HEK293 (cell line): Measurements from ENCODE around the gene TPCN2.

Experiments
- CTCF ChIA-PET: fragments of 350-600 bp; formaldehyde crosslinking; extraction: SDS; loops from one replicate; lab custom pipeline; 2021; ENCODE audit warnings: antibody characterized with exemption; lab: Yijun Ruan, JAX
- POLR2A ChIA-PET: fragments of 300-600 bp; formaldehyde crosslinking; extraction: SDS; loops from one replicate; lab custom pipeline; 2020; ENCODE audit warnings: antibody characterized with exemption, inconsistent platforms; lab: Yijun Ruan, JAX
- H3K27ac ChIP-seq: fragments of 200-500 bp; sonication (Bioruptor generic); 2 replicates; pipeline ENCODE4 v1.5.1; 2014; ENCODE audit warnings: low read depth, low read length, control low read depth, inconsistent platforms; ENCODE audit errors: extremely low read depth
- H3K36me3 ChIP-seq, 2 experiments: fragments of 200-500 bp in 1 of 2; sonication (Bioruptor generic) in 1 of 2; 1 replicate in 1 of 2; 2 replicates in 1 of 2; pipeline ENCODE4 v1.5.1; 2014 to 2017; ENCODE audit warnings: inconsistent platforms in 2 of 2, low read length in 2 of 2; ENCODE audit not compliant: control insufficient read depth in 2 of 2, insufficient read depth in 1 of 2
- H3K4me1 ChIP-seq: fragments of 200-500 bp; sonication (Bioruptor generic); 2 replicates; pipeline ENCODE4 v1.5.1; 2014; ENCODE audit warnings: mild to moderate bottlenecking, low read length, inconsistent platforms; ENCODE audit not compliant: control insufficient read depth, insufficient read depth
- H3K4me3 ChIP-seq: 2 replicates; pipeline ENCODE4 v1.5.1; 2011; ENCODE audit warnings: low read depth, mild to moderate bottlenecking, control low read depth, low read length, moderate library complexity
- H3K9me3 ChIP-seq: fragments of 200-500 bp; sonication (Bioruptor generic); 2 replicates; pipeline ENCODE4 v1.5.1; 2014; ENCODE audit warnings: low read depth, low read length, inconsistent platforms; ENCODE audit not compliant: control insufficient read depth, insufficient read depth
- EGR2 ChIP-seq: fragments of 450-650 bp; formaldehyde crosslinking; IDR thresholded peaks from 2 replicates; pipeline ENCODE4 v1.5.1; 2016; ENCODE audit warnings: low read depth, missing biosample characterization, missing genetic modification characterization
- SETDB1 ChIP-seq: IDR thresholded peaks from one replicate; pipeline ENCODE4 v1.6.1; 2017; ENCODE audit warnings: mild to moderate bottlenecking, low read length, moderate library complexity, mixed read lengths; ENCODE audit not compliant: insufficient read length
- ZFHX2 ChIP-seq: fragments of 450-650 bp; formaldehyde crosslinking; conservative IDR thresholded peaks from 2 replicates; pipeline ENCODE4 v1.5.1; 2016; ENCODE audit warnings: missing biosample characterization, missing genetic modification characterization
- ZNF112 ChIP-seq: fragments of 450-650 bp; formaldehyde crosslinking; IDR thresholded peaks from 2 replicates; pipeline ENCODE4 v1.5.0; 2017; ENCODE audit warnings: missing biosample characterization, missing genetic modification characterization
- ZNF140 ChIP-seq: fragments of 450-650 bp; formaldehyde crosslinking; IDR thresholded peaks from 2 replicates; pipeline ENCODE4 v1.5.1; 2016; ENCODE audit warnings: missing biosample characterization, missing genetic modification characterization
- ZNF391 ChIP-seq: fragments of 450-650 bp; formaldehyde crosslinking; IDR thresholded peaks from 2 replicates; pipeline ENCODE4 v1.5.1; 2016; ENCODE audit warnings: low read depth, missing biosample characterization, missing genetic modification characterization, borderline replicate concordance
- ZNF600 ChIP-seq: fragments of 450-650 bp; formaldehyde crosslinking; IDR thresholded peaks from 2 replicates; pipeline ENCODE4 v1.5.1; 2016; ENCODE audit warnings: missing biosample characterization, missing genetic modification characterization
- TF ChIP-seq, protein P1 (sequence below): fragments of 450-650 bp; formaldehyde crosslinking; IDR thresholded peaks from 2 replicates; pipeline ENCODE4 v1.5.1; 2016; ENCODE audit warnings: missing biosample characterization, missing genetic modification characterization, borderline replicate concordance
- TF ChIP-seq, protein P2 (sequence below): fragments of 450-650 bp; formaldehyde crosslinking; IDR thresholded peaks from 2 replicates; pipeline ENCODE4 v1.5.1; 2016; ENCODE audit warnings: missing biosample characterization, missing genetic modification characterization

The TPCN2 gene

DNA sequence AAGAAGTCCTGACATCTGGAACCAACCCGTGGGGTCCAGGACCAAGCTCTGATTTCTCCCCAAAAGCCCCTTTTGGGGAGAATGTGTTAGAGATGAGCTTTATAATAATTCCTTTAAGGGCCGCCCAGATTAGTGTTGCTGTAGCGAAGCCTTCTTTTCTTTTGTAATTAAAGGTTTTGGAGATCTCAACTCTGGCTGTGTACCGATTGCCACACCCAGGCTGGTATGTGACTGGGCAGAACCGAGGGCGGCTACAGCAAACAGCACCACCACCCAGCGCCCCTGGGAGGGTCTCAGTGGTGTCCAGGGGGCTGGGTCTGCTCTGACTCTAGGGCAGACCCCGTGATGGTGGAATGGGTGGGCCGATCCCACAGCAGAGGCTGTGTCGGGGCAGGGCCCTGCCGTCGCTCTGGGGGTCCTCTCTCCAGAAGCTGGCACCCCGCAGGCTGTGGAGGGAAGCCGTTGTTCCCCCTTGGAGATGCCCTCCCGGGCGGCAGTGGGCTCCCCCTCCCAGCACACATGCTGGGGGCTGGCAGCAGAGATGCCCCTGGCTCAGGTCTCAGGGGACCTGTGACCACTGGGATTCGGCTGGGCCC is 31.0 kb downstream of the TPCN2 start (continued):
- TF ChIP-seq, protein P1, sequence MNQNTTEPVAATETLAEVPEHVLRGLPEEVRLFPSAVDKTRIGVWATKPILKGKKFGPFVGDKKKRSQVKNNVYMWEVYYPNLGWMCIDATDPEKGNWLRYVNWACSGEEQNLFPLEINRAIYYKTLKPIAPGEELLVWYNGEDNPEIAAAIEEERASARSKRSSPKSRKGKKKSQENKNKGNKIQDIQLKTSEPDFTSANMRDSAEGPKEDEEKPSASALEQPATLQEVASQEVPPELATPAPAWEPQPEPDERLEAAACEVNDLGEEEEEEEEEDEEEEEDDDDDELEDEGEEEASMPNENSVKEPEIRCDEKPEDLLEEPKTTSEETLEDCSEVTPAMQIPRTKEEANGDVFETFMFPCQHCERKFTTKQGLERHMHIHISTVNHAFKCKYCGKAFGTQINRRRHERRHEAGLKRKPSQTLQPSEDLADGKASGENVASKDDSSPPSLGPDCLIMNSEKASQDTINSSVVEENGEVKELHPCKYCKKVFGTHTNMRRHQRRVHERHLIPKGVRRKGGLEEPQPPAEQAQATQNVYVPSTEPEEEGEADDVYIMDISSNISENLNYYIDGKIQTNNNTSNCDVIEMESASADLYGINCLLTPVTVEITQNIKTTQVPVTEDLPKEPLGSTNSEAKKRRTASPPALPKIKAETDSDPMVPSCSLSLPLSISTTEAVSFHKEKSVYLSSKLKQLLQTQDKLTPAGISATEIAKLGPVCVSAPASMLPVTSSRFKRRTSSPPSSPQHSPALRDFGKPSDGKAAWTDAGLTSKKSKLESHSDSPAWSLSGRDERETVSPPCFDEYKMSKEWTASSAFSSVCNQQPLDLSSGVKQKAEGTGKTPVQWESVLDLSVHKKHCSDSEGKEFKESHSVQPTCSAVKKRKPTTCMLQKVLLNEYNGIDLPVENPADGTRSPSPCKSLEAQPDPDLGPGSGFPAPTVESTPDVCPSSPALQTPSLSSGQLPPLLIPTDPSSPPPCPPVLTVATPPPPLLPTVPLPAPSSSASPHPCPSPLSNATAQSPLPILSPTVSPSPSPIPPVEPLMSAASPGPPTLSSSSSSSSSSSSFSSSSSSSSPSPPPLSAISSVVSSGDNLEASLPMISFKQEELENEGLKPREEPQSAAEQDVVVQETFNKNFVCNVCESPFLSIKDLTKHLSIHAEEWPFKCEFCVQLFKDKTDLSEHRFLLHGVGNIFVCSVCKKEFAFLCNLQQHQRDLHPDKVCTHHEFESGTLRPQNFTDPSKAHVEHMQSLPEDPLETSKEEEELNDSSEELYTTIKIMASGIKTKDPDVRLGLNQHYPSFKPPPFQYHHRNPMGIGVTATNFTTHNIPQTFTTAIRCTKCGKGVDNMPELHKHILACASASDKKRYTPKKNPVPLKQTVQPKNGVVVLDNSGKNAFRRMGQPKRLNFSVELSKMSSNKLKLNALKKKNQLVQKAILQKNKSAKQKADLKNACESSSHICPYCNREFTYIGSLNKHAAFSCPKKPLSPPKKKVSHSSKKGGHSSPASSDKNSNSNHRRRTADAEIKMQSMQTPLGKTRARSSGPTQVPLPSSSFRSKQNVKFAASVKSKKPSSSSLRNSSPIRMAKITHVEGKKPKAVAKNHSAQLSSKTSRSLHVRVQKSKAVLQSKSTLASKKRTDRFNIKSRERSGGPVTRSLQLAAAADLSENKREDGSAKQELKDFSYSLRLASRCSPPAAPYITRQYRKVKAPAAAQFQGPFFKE (tag by site-specific recombination): no peak
- TF ChIP-seq ZNF600 (tag by site-specific recombination) (no peak), ZNF140 (no peak), SETDB1 (no peak)

DNA sequence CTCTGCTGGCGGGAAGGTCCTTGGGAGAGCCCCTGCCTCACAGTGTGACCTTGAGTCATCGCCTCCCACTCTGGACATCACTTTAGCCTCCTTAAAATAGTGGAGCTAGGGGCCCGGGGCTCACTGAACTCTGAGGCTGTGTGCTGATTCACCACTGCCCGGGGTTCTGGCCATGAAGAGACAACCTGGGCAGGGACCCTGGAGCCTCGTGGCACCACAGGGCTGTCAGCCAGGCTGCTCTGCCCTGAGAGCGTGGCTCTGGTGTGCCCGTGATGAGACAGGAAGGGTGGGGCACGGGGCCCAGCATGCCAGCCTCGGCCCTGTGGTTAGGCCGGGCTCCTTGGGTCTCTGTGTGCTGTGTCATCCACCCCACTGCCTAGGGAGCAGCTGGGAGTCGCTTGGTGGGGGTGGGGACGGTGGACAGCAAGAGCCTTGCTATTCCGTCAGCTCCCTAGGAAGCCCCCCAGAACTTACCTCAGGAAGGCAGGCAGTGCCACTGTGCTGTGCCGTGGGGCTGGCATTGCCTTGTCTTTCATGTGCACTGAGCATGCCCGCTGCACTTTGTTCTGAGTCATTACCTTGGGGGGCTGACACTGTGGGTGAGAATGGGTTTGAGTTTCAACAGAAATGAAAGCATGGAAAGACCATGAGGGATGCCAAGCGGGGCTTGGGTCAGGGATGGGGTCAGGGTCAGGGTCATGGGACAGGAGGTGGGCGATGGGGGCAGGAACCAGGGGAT is 31.7 kb downstream of the TPCN2 start:
- no peak for TF ChIP-seq ZNF112
- POLR2A ChIA-PET: no interaction called here
- no peaks in the 10 kb centered on the region for H3K4me1 ChIP-seq
- H3K4me3 ChIP-seq: no peak overlapping the region
- H3K36me3 ChIP-seq: peaks cover 0 to 47% of the 10 kb centered on the region in 2 experiments; a peak in 1 of 3 replicates
- no peaks in the 10 kb centered on the region for H3K9me3 ChIP-seq
- CTCF ChIA-PET: no interaction called here
- no peak overlapping the region for H3K27ac ChIP-seq

DNA sequence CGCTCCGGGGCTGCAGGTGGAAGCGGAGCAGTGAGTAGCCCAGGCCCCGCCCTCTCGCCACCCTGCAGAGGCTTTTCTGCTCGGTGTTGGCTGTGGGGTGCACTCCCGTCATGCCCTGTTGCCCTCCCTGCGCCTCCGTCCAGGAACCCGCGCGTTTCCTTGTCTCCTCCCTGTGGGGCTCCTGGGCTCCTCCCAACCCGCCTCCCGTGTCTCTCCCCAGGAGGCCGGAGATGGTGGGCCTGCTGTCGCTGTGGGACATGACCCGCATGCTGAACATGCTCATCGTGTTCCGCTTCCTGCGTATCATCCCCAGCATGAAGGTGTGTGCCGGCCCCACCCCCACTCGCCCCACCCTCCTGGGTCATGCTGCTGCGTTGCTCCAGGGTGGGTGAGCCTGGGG is 32.4 kb downstream of the TPCN2 start:
- TF ChIP-seq, protein P2, sequence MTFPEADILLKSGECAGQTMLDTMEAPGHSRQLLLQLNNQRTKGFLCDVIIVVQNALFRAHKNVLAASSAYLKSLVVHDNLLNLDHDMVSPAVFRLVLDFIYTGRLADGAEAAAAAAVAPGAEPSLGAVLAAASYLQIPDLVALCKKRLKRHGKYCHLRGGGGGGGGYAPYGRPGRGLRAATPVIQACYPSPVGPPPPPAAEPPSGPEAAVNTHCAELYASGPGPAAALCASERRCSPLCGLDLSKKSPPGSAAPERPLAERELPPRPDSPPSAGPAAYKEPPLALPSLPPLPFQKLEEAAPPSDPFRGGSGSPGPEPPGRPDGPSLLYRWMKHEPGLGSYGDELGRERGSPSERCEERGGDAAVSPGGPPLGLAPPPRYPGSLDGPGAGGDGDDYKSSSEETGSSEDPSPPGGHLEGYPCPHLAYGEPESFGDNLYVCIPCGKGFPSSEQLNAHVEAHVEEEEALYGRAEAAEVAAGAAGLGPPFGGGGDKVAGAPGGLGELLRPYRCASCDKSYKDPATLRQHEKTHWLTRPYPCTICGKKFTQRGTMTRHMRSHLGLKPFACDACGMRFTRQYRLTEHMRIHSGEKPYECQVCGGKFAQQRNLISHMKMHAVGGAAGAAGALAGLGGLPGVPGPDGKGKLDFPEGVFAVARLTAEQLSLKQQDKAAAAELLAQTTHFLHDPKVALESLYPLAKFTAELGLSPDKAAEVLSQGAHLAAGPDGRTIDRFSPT (tag by site-specific recombination): no peak
- TF ChIP-seq, all 188 proteins: peak for 0
- POLR2A ChIA-PET: no interaction called here
- CTCF ChIA-PET: no interaction called here
- H3K27ac ChIP-seq: no peak overlapping the region
- H3K4me1 ChIP-seq: no peaks in the 10 kb centered on the region
- H3K9me3 ChIP-seq: no peaks in the 10 kb centered on the region
- H3K36me3 ChIP-seq: peaks cover 0 to 47% of the 10 kb centered on the region in 2 experiments; a peak in 1 of 3 replicates
- no peak overlapping the region for H3K4me3 ChIP-seq

DNA sequence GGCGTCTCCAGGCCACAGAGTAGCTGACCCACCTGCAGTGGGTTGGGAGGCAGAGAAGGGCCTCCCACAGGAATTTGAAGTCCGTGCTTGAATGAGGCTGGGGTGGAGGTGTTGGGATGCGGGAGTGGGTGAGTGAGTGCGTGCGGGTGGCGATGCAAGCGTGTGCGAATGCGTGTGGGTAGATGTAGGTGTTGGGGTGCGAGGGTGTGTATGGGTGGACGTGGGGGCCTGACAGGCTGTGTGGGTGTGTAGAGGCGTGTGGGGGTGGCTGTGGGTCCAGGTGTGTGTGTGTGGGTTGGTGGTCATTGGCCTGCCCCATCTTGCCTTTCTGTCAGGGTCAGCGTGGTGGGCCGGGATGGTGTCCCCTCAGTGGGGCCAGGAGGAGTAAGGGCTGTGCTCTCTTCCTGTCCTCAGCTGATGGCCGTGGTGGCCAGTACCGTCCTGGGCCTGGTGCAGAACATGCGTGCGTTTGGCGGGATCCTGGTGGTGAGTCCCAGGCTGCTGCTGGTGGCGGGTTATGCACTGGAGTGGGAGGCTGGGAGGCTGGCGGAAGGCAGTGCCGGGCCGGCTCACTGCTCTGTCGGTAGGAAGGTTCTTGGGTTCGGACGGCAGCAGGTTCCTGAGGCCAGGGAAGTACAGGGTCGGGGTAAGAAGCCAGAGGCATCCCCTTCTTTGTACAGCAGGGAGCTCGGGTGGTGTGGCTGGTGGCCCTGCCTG is 35.0 kb downstream of the TPCN2 start:
- TF ChIP-seq ZNF391 (tag by site-specific recombination) (no peak), EGR2 (peak; percentile 99), ZFHX2 (tag by site-specific recombination) (peak; percentile 99)
- Histone ChIP-seq H3K9me3 (no peaks in the 10 kb centered on the region), H3K27ac (no peak overlapping the region), H3K4me3 (no peak overlapping the region), H3K4me1 (no peaks in the 10 kb centered on the region), H3K36me3 (peaks cover 0 to 45% of the 10 kb centered on the region in 2 experiments; a peak in 1 of 3 replicates)
- ChIA-PET POLR2A (no interaction called here), CTCF (interaction anchor here (0.6 to 0.7 kb wide), 2 partner anchors 344 to 784 kb away, joined by 3 read pairs; no protein-coding TSS in a partner anchor)
